NCI-H446 treated with DMSO at 0.1 percent for 48 hours (cell line): ENCODE measurements around the gene SCAF11.

Source experiments
- DNase-seq: peaks from one replicate; lab custom pipeline; 2025; lab: John Stamatoyannopoulos, UW

SCAF11 gene

DNA sequence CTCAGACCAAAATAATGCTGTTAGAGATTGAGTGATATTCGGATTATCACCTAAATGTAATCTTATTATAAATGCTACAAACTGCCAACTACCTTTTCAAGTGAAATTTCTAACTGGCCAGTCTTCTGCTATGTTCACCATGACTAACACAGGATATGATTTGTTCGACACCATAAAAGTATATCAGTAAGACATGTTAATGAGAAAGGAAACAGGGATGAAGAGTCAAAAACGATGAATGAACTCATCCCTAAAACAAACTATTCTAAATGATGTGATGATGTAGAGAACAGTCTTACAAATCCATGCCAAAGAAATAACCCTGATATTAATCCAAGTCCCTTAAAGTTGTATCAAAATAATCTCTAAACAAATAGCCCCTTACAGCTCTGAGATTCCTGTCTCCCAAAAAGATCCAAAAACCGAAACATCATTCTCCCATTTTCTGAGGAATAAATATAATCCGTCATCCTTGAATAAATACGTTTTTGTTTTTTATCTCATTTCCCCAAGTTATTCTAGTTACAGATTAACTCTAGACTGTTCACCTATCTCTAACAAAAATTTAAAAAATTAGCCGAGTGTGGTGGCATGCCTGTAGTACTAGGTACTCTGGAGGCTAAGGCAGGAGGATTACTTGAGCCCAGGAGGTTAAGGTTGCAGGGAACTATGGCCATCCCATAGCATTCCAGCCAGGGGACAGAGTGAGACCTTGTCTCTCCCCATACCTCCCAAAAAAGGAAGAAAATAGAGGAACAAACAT lies 9.1 kb downstream of the SCAF11 start:
- no peak for DNase-seq

DNA sequence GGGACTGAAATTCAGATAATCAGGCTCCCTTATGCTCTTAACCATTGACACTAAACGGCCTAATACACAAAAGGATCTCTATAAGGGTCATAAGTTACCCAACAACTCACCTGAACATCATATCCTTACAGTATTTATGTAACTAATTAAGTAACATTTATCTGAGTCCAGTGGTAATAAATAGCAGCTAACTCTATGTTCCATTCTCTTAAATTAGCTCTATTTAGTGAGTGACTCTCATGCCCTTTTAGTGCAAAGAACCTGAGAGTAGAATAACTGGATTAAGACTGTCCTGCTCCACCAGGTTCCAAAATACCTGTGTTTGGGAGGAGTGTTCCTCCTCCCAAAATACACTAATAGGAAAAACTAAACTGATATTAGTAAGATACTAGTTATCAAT lies 9.8 kb downstream of the SCAF11 start:
- no peak for DNase-seq

DNA sequence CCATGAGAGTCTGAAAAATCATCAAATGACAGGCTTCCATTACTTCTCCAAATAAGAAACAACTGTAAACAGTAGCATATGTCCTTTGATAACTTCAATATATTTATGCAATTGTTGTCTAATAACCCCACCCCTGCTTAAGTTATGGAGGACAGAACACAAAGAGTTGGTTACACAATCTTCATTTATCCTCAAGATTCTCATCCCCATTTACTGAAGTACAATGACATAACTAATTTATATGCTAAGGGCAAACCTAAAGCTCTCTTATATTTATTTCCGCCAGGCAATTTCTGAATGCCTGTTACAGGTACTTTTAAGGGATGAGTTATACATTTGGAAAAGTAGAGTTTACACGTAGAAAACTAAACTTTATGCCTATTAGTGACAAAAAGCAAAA lies 12.3 kb downstream of the SCAF11 start:
- no peak for DNase-seq

DNA sequence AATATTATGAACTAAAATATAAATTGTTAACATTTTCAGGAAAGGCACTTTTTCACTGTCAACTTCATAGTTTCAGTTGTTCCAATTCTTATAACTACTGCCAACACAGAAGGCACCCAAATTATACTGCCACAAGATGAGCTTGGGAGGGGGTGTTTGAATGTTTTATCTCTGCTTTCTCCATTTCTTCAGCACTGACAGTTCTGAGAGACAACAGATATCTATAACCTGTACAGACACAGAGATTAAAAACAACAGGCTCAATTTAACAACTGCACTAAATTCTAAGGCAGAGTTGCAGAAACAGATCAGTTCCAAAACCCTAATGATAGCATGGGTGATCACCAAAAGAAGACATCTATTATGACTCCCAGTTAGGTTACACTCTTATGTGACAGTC lies 12.8 kb downstream of the SCAF11 start:
- DNase-seq = no peak

DNA sequence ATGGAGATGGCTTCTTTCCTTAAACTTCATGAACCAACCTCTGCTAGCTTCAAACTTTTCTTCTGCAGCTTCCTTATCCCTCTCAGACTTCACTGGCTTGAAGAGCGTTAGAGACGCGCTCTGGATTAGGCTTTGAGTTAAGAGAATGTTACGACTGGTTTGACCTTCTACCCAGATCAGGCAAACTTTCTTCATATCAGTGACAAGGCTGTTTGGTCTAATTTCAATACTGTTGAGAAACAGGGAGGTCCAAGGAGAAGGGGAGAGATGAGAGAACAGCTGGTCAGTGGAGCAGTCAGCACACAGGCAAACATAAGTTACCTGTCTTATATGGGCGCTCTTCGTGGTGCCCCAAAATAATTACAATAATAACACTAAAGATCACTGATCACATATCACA lies 14.9 kb downstream of the SCAF11 start:
- no peak for DNase-seq

DNA sequence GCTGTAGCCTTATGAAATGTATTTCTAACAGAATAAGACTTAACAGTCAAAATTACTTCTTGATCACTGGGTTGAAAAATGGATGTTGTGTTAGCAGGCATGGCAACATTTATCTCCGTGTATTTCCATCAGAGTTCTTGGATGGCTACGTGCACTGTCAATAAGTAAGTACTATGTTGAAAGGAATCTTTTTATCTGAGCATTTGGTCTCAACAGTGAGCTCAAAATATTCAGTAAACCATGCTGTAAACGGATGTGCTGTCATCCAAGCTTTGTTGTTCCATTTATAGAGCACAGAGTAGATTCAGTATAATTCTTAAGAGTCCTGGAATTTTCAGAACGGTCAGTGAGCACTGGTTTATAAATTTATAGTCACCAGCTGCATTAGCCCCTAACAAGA lies 15.5 kb downstream of the SCAF11 start:
- no peak for DNase-seq

DNA sequence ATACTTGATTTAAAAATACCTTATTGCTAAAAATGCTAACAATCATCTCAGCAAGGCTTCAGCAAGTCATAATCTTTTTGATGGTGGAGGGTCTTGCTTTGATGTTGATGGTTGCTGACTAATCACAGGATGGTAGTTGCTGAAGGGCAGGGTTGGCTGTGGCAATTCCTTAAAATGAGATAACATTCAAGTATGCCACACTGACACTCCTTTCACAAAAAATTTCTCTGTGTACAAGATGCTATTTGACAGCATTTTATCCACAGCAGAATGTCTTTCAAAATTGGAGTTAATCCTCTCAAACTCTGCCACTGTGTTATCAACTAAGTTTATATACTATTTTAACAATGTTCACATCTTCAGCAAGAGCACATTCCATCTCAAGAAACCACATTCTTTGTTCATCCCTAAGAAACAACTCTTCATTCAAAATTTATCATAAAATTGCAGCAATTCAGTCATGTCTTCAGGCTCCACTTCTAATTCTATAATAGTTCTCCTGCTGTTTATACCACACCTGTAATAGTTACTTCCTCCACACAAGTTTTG lies 16.1 kb downstream of the SCAF11 start:
- DNase-seq = no peak

DNA sequence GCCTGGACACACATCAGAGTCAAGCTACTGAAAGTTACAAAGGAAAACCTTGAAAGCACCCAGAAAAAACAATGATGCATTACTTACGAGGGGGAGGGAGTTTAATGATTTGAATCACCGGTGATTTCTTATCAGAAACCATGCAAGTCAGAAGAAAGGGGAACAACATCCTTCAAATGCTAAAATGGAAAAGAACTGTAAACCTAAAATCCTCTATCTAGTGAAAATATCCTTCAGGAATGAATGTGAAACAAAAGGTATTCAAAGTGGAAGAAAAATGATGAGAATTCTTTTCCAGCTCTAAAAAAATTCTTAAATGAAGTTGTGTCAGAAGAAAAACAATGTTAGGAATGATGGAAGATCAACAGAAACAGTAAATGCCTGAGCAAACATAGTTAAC lies 16.8 kb downstream of the SCAF11 start:
- no peak for DNase-seq

DNA sequence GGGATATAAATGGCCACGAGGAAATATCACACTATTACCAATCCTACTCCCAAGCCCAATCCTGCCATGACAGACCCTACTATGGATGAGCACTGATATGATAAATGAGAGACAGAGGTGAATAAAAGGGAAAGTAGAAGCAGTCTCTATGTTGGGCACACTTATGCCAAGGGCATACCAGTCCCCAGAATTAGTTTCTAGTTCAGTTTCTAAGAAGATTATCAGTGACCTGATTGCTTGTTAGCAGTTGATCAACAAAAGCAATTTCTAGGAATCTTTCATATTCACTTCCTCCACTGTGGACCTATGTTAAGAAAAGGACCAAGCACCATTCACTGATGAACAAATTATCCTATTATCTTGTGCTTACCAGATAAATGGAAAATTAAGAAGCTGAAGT lies 20.0 kb downstream of the SCAF11 start:
- DNase-seq = no peak

DNA sequence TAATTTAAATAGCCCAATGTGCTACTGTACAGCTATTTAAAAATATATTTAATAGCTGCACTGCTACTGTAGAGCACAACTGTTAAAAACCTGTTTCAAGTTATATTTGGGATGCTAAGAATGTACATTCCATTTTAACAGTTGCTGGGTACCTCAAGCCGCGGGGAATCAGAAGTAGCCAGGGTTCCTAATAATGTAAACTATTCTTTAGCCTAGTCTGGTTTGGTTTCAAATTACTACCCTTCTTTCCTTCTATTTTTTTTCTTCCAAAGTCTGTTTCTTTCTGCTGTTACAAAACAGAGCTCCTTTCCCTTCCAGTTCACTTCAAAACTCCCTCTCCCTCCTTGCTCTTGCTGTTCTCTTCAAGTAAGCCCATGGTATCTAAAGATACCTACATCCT lies 21.3 kb downstream of the SCAF11 start:
- DNase-seq = no peak

DNA sequence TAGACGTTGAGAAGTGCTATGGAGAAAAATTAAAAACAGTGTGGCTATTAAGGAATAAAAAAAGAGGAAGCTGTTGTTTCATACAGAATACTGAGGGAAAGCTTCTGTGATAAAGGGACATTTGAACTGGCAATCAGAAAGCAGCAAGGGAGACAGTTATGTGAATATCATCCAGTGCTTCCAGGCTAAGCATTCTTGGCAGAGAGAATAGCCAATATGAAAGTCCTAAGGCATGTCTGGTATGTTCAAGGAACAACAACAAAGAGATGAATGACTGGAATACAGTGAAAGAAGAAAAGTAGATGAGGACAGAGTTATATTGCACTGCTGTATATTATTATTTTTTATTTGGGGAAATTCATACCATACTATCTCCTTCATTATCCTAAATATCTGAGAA lies 23.9 kb downstream of the SCAF11 start:
- DNase-seq = no peak

DNA sequence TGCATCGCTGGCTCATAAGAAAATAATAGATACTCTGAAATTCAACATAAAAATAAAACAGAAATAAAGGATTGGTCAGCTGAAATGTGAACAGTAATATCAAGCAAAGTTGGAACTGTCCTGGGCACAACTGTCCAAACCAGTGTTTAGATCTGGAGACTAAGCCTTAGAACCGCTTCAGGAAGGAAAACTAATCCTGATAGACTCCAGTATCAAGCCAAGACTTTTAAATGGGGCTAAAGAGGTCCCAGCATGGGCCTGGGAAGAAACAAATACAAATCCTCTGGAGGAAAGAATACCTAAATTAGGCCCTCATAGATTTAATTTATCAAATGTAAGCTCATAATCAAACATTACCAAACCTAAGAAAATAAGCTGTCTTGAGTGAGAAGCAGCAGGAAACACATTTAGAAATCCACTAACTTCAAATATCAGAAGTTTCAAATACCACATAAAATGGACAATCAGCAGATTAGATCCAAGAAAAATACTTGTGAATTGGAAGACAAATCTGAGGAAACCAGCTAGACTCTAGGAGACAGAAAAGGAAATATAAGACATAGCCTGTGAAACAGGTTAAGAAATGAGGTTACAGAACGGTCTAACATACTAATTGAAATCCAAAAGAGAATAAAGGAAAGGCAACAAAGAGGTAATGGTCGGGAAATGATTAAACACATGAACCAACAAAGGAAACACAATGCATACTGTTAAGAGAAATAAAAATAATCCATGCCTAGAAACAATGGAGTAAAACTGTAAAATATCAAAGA lies 27.6 kb downstream of the SCAF11 start:
- DNase-seq = no peak

DNA sequence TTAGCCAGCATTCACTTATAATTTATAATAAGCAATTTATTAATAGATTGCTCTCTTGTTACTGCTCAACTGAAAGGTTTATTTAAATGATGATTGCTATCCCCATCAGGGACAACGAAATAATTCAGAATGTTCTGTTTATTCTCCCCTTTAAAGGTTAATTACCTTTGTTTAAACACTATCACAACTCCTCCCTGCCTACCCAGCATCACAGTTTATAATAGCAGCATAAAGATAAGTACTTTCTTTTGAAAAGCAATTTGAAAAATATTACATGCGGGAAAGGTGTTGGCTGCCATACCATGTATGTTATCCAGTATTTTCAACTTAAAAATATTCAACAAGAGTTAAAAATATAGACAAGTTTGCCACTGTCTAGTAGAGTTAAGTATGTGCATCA lies 30.6 kb downstream of the SCAF11 start:
- DNase-seq = no peak

DNA sequence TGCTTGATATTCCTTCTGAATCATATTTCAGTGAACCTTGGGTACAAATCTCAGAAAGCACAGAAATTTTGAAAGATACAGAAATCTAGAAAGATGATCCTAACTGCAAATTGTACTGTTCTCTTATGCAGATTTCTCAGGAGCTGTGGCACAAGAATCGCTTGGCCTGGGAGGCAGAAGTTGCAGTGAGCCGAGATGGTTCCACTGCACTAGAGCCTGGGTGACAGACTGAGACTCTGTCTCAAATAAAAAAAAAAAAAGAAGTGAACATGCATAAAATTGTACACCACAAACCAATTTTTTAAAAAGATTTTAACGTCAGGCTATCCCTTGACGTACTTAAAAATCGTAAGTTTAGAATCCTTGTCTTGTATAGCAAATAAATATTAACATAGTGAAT lies 31.3 kb downstream of the SCAF11 start:
- no peak for DNase-seq

DNA sequence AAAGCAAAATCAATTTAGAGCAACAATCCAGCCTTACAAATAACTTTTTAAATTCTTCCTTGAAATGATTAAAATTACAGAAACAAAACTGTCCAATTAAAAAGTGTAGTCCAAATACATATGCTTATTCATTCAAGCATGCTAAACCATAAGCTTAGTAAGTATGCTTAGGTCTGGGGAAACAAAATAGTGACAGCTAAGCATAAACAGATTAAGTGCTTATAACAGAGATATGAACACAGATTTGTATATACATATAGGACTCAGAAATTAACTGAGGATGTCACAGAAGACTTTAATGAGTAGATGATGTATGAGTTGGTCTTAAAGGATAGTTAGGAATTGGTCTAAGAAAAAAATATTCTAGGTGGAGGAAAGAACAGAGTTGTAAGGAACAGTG lies 41.8 kb downstream of the SCAF11 start:
- DNase-seq = no peak

DNA sequence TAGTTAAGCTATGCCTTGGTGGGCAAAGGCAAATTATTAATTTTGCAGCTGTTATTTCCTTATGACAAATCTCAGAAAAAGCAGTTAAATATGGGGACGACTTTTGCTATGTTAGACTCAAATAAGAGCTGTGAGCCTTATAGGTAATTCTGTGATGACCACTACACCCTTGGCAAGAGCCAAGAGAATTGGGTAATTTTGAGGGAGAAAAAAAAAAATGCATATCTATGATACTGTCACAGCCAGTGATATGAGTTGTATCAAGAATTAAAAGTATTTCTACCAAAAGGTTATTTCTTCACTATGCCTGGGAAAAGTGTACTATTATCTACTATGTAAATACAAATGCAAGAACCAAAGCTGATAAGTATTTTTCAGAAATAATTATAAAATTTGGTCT lies 43.9 kb downstream of the SCAF11 start:
- DNase-seq = no peak

DNA sequence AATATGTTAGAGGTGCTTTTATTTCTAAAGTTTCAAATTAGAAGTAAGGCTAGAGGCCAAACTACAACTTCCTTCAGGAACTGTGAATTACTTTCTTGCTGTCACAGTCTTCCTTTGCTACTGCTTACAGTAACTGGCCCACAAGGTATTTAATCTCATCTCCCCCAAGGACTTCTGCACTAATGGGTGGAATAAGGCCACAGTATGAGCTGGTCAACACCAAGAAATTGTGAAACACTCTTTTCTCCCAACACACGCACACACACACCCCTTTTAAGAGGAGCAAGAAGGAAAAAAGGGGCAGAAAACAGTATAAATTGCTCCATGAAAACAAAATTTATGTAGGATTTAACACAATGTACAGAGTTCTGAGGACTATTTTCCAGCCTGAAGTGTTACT lies 45.6 kb downstream of the SCAF11 start:
- DNase-seq = no peak

DNA sequence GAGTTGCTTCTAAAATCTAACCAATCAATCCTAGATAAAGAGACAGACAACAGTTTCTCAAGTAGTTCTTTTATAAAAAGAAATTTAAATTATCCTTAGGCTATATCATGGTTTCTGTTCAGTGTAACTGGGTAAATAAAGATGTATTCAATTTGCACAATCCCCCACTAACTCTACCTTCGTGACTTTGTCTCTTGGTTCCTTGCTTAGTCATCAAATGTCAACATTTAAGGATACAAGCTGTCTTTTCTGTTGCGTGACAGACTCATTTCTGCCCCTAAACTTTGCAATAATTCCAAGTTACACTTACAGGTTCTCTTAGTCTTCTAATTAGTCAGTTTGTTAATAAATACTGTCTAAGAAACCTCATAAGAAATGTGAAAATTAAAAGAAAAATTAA lies 50.6 kb downstream of the SCAF11 start:
- no peak for DNase-seq

DNA sequence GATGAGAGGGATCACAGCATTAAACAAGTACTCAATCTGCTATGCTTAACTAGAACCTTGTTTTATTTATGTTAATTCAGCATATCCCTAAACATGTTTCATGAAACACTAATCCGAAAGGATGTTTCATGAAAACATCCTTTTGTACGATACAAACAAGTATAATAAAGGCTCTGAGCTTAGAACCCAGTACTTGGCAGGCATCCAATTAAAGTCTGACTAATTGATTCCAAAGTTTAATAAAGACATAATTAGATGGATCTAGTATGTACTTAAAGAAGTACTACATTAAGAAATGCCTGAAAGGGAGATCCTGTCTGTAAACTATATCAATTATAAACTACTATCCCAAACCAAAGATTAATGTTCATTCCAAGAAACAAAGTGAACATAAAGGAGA lies 51.8 kb downstream of the SCAF11 start:
- DNase-seq = no peak

DNA sequence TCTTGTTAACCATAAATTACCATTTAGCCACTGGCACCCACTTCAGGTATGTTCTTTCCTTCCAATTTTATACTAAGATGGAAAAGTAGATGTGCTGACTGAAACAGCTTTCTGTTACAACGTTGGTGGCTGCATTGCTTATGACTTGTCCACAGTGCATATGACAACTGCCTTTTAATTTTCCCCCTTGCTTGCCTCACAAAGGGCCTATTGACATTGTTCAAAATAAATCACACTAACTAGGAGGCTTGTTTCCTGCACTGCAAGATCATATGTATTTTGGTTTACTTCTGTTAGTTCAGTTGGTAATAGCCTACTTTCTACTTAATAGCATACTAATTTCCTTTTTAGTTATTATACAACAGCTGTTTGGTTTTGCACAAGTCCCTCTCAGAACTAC lies 55.4 kb downstream of the SCAF11 start:
- DNase-seq = no peak

DNA sequence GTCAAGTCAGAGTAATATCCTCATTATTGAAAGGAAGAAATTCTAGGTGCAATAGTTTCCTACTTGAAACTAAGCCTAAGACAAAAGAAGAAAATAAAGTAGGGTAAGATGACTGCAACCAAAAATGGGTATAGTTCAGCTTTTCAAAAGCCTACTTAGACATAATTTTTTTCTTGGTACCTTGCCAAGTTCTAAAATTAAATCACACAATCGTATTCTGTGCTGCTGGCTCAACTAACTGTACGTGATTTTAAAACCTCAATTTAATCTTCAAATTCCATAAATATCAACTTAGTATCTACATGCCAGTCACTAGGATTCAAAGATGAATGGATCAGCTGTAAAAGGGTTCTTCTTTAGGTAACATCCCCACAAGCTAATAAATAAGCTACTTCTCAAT lies 56.9 kb downstream of the SCAF11 start:
- DNase-seq = no peak

DNA sequence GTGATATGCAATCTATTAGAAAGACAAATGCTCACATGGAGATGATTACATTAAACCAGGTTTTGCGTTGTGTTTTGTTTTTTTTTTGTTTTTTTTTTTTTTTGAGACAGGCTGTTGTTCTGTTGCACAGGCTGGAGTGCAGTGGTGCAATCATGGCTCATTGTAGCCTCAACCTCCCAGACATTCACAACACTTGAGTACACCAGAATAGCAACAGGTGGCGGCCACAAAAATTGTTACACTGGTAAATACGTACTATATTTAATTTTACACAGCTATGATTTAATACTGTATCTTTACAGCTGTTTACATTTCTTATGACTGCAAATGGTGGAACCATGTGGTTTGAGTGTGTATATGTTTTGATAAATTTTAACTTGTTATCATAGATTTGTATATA lies 60.0 kb downstream of the SCAF11 start:
- DNase-seq = no peak

DNA sequence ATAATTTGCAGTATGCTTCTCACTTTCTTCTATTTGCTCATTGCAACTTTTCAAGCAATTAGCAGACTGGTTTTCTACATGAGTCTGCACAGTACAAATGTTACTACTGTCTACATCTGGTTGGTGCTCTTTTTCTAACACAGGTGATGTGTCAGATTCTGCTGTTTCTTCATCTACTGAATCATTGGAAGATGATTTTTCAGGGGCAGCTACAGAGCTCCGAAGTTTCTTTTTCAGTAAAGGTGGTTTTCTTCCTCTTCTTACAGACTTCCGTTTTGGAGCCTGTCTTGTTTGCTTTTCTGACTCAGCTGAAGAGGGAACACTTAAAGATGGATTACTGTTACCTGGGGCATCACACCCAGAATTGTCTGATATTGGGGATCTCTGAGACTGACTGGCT lies 62.1 kb downstream of the SCAF11 start:
- no peak for DNase-seq

DNA sequence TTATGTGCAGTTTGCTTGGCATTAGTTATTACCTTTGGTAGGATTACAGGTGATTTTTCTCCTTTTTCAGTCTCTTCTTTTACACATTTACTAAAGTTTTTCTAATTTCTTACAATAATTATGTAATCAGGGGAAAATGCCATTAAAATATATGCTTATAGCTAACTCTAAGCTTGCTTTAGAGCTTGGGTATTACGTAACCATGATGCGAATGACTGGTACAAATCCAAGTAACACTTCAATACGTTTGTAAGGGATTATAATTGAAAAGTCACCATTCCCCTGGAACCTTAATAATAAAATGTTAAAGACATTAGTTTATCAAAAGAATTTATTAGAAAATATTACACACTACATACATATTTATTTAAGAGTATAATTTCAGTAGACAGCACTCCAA lies 71.6 kb downstream of the SCAF11 start:
- DNase-seq = no peak
